HEK293 (cell line): Measurements from ENCODE around the gene PLAC1.

Experiments used
- CTCF ChIA-PET: fragments of 350-600 bp; formaldehyde crosslinking; extraction: SDS; loops from one replicate; lab custom pipeline; 2021; ENCODE audit warnings: antibody characterized with exemption; lab: Yijun Ruan, JAX
- POLR2A ChIA-PET: fragments of 300-600 bp; formaldehyde crosslinking; extraction: SDS; loops from one replicate; lab custom pipeline; 2020; ENCODE audit warnings: antibody characterized with exemption, inconsistent platforms; lab: Yijun Ruan, JAX
- H3K27ac ChIP-seq: fragments of 200-500 bp; sonication (Bioruptor generic); 2 replicates; pipeline ENCODE4 v1.5.1; 2014; ENCODE audit warnings: low read depth, low read length, control low read depth, inconsistent platforms; ENCODE audit errors: extremely low read depth
- H3K36me3 ChIP-seq, 2 experiments: fragments of 200-500 bp in 1 of 2; sonication (Bioruptor generic) in 1 of 2; 1 replicate in 1 of 2; 2 replicates in 1 of 2; pipeline ENCODE4 v1.5.1; 2014 to 2017; ENCODE audit warnings: inconsistent platforms in 2 of 2, low read length in 2 of 2; ENCODE audit not compliant: control insufficient read depth in 2 of 2, insufficient read depth in 1 of 2
- H3K4me1 ChIP-seq: fragments of 200-500 bp; sonication (Bioruptor generic); 2 replicates; pipeline ENCODE4 v1.5.1; 2014; ENCODE audit warnings: mild to moderate bottlenecking, low read length, inconsistent platforms; ENCODE audit not compliant: control insufficient read depth, insufficient read depth
- H3K4me3 ChIP-seq: 2 replicates; pipeline ENCODE4 v1.5.1; 2011; ENCODE audit warnings: low read depth, mild to moderate bottlenecking, control low read depth, low read length, moderate library complexity
- H3K9me3 ChIP-seq: fragments of 200-500 bp; sonication (Bioruptor generic); 2 replicates; pipeline ENCODE4 v1.5.1; 2014; ENCODE audit warnings: low read depth, low read length, inconsistent platforms; ENCODE audit not compliant: control insufficient read depth, insufficient read depth
- BCL6B ChIP-seq: fragments of 450-650 bp; formaldehyde crosslinking; IDR thresholded peaks from 2 replicates; pipeline ENCODE4 v1.5.1; 2017; ENCODE audit warnings: missing biosample characterization, missing genetic modification characterization
- MYNN ChIP-seq: fragments of 450-650 bp; formaldehyde crosslinking; IDR thresholded peaks from 2 replicates; pipeline ENCODE4 v1.5.1; 2016; ENCODE audit warnings: missing biosample characterization, missing genetic modification characterization, borderline replicate concordance
- PRDM10 ChIP-seq: fragments of 450-650 bp; formaldehyde crosslinking; IDR thresholded peaks from 2 replicates; pipeline ENCODE4 v1.5.1; 2016; ENCODE audit warnings: missing biosample characterization, missing genetic modification characterization
- ZFP69B ChIP-seq: fragments of 450-650 bp; formaldehyde crosslinking; IDR thresholded peaks from 2 replicates; pipeline ENCODE4 v1.5.1; 2016; ENCODE audit warnings: missing biosample characterization, missing genetic modification characterization
- ZNF138 ChIP-seq: fragments of 450-650 bp; formaldehyde crosslinking; IDR thresholded peaks from 2 replicates; pipeline ENCODE4 v1.5.1; 2016; ENCODE audit warnings: missing biosample characterization, missing genetic modification characterization, borderline replicate concordance
- ZNF18 ChIP-seq: fragments of 450-650 bp; formaldehyde crosslinking; IDR thresholded peaks from 2 replicates; pipeline ENCODE4 v1.5.1; 2016; ENCODE audit warnings: missing biosample characterization, missing genetic modification characterization
- ZNF2 ChIP-seq: fragments of 450-650 bp; formaldehyde crosslinking; IDR thresholded peaks from 2 replicates; pipeline ENCODE4 v1.5.1; 2016; ENCODE audit warnings: missing biosample characterization, missing genetic modification characterization
- ZNF324 ChIP-seq: fragments of 450-650 bp; formaldehyde crosslinking; IDR thresholded peaks from 2 replicates; pipeline ENCODE4 v1.5.1; 2016; ENCODE audit warnings: missing biosample characterization, missing genetic modification characterization
- ZNF354C ChIP-seq: fragments of 450-650 bp; formaldehyde crosslinking; IDR thresholded peaks from 2 replicates; pipeline ENCODE4 v1.5.1; 2016; ENCODE audit warnings: missing biosample characterization, missing genetic modification characterization, low read depth, borderline replicate concordance
- ZNF398 ChIP-seq: fragments of 450-650 bp; formaldehyde crosslinking; IDR thresholded peaks from 2 replicates; pipeline ENCODE4 v1.5.1; 2017; ENCODE audit warnings: missing biosample characterization, missing genetic modification characterization
- ZNF473 ChIP-seq: fragments of 450-650 bp; formaldehyde crosslinking; IDR thresholded peaks from 2 replicates; pipeline ENCODE4 v1.5.1; 2017; ENCODE audit warnings: missing biosample characterization, missing genetic modification characterization
- ZNF510 ChIP-seq: fragments of 450-650 bp; formaldehyde crosslinking; IDR thresholded peaks from 2 replicates; pipeline ENCODE4 v1.5.1; 2018; ENCODE audit warnings: mild to moderate bottlenecking, missing genetic modification characterization, missing biosample characterization; ENCODE audit not compliant: insufficient replicate concordance
- ZNF518A ChIP-seq: fragments of 450-650 bp; formaldehyde crosslinking; conservative IDR thresholded peaks from 2 replicates; pipeline ENCODE4 v1.5.1; 2016; ENCODE audit warnings: low read depth, missing biosample characterization, missing genetic modification characterization
- ZNF530 ChIP-seq: fragments of 450-650 bp; formaldehyde crosslinking; IDR thresholded peaks from 2 replicates; pipeline ENCODE4 v1.5.1; 2016; ENCODE audit warnings: low read depth, missing biosample characterization, missing genetic modification characterization
- ZNF580 ChIP-seq: fragments of 450-650 bp; formaldehyde crosslinking; IDR thresholded peaks from 2 replicates; pipeline ENCODE4 v1.5.1; 2016; ENCODE audit warnings: missing biosample characterization, missing genetic modification characterization
- ZNF626 ChIP-seq: fragments of 450-650 bp; sonication (Bioruptor Pico); formaldehyde crosslinking; IDR thresholded peaks from 2 replicates; pipeline ENCODE4 v1.5.1; 2018; ENCODE audit warnings: missing biosample characterization, missing genetic modification characterization, inconsistent platforms
- ZNF747 ChIP-seq: fragments of 450-650 bp; formaldehyde crosslinking; IDR thresholded peaks from 2 replicates; pipeline ENCODE4 v1.5.1; 2016; ENCODE audit warnings: missing biosample characterization, missing genetic modification characterization
- ZNF768 ChIP-seq: fragments of 450-650 bp; formaldehyde crosslinking; IDR thresholded peaks from 2 replicates; pipeline ENCODE4 v1.5.1; 2018; ENCODE audit warnings: missing biosample characterization, mild to moderate bottlenecking, missing genetic modification characterization
- ZNF777 ChIP-seq: fragments of 450-650 bp; formaldehyde crosslinking; IDR thresholded peaks from 2 replicates; pipeline ENCODE4 v1.5.1; 2017; ENCODE audit warnings: missing biosample characterization, missing genetic modification characterization, borderline replicate concordance
- ZNF792 ChIP-seq: fragments of 450-650 bp; formaldehyde crosslinking; IDR thresholded peaks from 2 replicates; pipeline ENCODE4 v1.5.1; 2016; ENCODE audit warnings: missing biosample characterization, missing genetic modification characterization
- ZNF830 ChIP-seq: fragments of 450-650 bp; IDR thresholded peaks from 2 replicates; pipeline ENCODE4 v1.5.0; 2018; ENCODE audit warnings: missing biosample characterization, missing genetic modification characterization, low read depth, mild to moderate bottlenecking, moderate library complexity

PLAC1 gene

GRCh38 chrX:134679221-134679620, 20.9 kb upstream of the PLAC1 start:
- CTCF ChIA-PET: interaction anchor here (0.6 kb wide), 2 partner anchors 48 to 258 kb away, joined by 3 read pairs; no protein-coding TSS in a partner anchor
- POLR2A ChIA-PET: no interaction called here
- Histone ChIP-seq H3K4me1 (no peaks in the 10 kb centered on the region), H3K27ac (no peak overlapping the region), H3K9me3 (no peaks in the 10 kb centered on the region), H3K36me3 (no peaks in the 10 kb centered on the region), H3K4me3 (no peak overlapping the region)
- no peak for TF ChIP-seq ZFP69B (tag by site-specific recombination)
- TF ChIP-seq ZNF2 (tag by site-specific recombination): no peak
- no peak for TF ChIP-seq ZNF138 (tag by site-specific recombination)
- no peak for TF ChIP-seq ZNF777
- no peak for TF ChIP-seq ZNF830 (tag by site-specific recombination)
- no peak for TF ChIP-seq ZNF518A (tag by site-specific recombination)
- no peak for TF ChIP-seq ZNF18
- no peak for TF ChIP-seq ZNF530
- TF ChIP-seq ZNF354C (tag by site-specific recombination): no peak
- TF ChIP-seq ZNF626 (tag by site-specific recombination): no peak
- TF ChIP-seq ZNF792 (tag by site-specific recombination): no peak
- no peak for TF ChIP-seq ZNF747 (tag by site-specific recombination)
- no peak for TF ChIP-seq BCL6B
- TF ChIP-seq ZNF768 (tag by site-specific recombination): no peak
- TF ChIP-seq MYNN (tag by site-specific recombination): no peak

GRCh38 chrX:134677332-134677731, 19.1 kb upstream of the PLAC1 start:
- ChIA-PET POLR2A (interaction anchor here (0.5 kb wide), 1 partner anchor 242 kb away, joined by 4 read pairs; no protein-coding TSS in a partner anchor), CTCF (no interaction called here)
- H3K27ac ChIP-seq: no peak overlapping the region
- no peaks in the 10 kb centered on the region for H3K36me3 ChIP-seq
- no peaks in the 10 kb centered on the region for H3K4me1 ChIP-seq
- H3K4me3 ChIP-seq: no peak overlapping the region
- no peaks in the 10 kb centered on the region for H3K9me3 ChIP-seq
- TF ChIP-seq ZNF580 (tag by site-specific recombination): no peak
- no peak for TF ChIP-seq ZNF398 (tag by site-specific recombination)
- no peak for TF ChIP-seq PRDM10 (tag by site-specific recombination)
- no peak for TF ChIP-seq ZNF626 (tag by site-specific recombination)
- no peak for TF ChIP-seq ZNF324 (tag by site-specific recombination)
- TF ChIP-seq ZNF473: no peak
- no peak for TF ChIP-seq ZNF510 (tag by site-specific recombination)
